Small intestine (tissue), 7 donors: ENCODE data around the gene RARG. TPM values are rescaled to one million over a fixed set of nuclear protein-coding genes. Genes with fewer than 3 reads are reported as not detected.
A peak's percentile ranks its signal among the peaks of the same experiment; 100 is the strongest.

Experiments used
- DNase-seq, 2 donors: peaks; one replicate each; pipeline versions ENCODE4 v3.0.0 to v3.0.0-alpha.2; 2013
- FAIRE-seq: peaks from 2 replicates; lab custom pipeline; 2012; peaks lifted over from hg19 to GRCh38; lab: Jason Lieb, UNC
- H3K27ac ChIP-seq, 3 donors: one replicate each; pipeline ENCODE4 v1.5.1; 2013; ENCODE audit warnings: low read length in 2 of 3, mild to moderate bottlenecking in 2 of 3, control low read depth in 1 of 3, inconsistent platforms in 1 of 3, low read depth in 1 of 3, moderate library complexity in 1 of 3
- H3K27me3 ChIP-seq, 3 donors: one replicate each; pipeline ENCODE4 v1.6.1; 2013; ENCODE audit warnings: low read length in 3 of 3, inconsistent platforms in 1 of 3; ENCODE audit not compliant: control insufficient read depth in 3 of 3, insufficient read depth in 3 of 3
- H3K36me3 ChIP-seq, 3 donors: one replicate each; pipeline ENCODE4 v1.6.1; 2013; ENCODE audit warnings: low read length in 3 of 3, inconsistent platforms in 1 of 3, low read depth in 1 of 3, mild to moderate bottlenecking in 1 of 3, moderate library complexity in 1 of 3; ENCODE audit not compliant: control insufficient read depth in 3 of 3, insufficient read depth in 2 of 3
- H3K4me1 ChIP-seq, 3 donors: one replicate each; pipeline ENCODE4 v1.6.1; 2013; ENCODE audit warnings: low read length in 2 of 3, inconsistent platforms in 1 of 3, low read depth in 1 of 3, mild to moderate bottlenecking in 1 of 3, moderate library complexity in 1 of 3; ENCODE audit not compliant: control insufficient read depth in 3 of 3, insufficient read depth in 2 of 3
- H3K4me3 ChIP-seq, 3 donors: one replicate each; pipeline ENCODE4 v1.5.1; 2013; ENCODE audit warnings: low read length in 3 of 3, control low read depth in 1 of 3, inconsistent platforms in 1 of 3, low read depth in 1 of 3, mild to moderate bottlenecking in 1 of 3, moderate library complexity in 1 of 3
- H3K9me3 ChIP-seq, 2 donors: one replicate each; pipeline ENCODE4 v1.6.1; 2013; ENCODE audit warnings: low read depth in 1 of 2, low read length in 1 of 2; ENCODE audit not compliant: control insufficient read depth in 2 of 2, insufficient read depth in 1 of 2
- WGBS, 3 donors: extraction: QIAGEN DNeasy Blood & Tissue Kit; methylation state at CpG; one replicate each; pipeline ENCODE4 v1.1.7; 2013; 5-methylcytosine and 5-hydroxymethylcytosine counted together
- polyA plus RNA-seq, 4 donors: library from polyadenylated mRNA; stranded (reverse) in 3 of 4; unstranded in 1 of 4; fragments of 200-250 nt in 3 of 4; fragments of 120-200 nt in 1 of 4; gene quantifications; one replicate each; pipeline versions ENCODE4 v1.2.1 to v1.2.3, GENCODE V29; 2013
- donor health status: healthy with polysubstance abuse.
- donor health status: control.
- donor health status: control.
- donor health status: Bipolar disorder and iron deficiency.
- donor health status: healthy.

RARG gene
- polyA plus RNA-seq, 4 donors: 0.54 to 8.0 (median 7.1) TPM; not detected in 1

- DNase-seq (peak; percentile 66 to 87), FAIRE-seq (no peak)
- Histone ChIP-seq H3K4me3 (no peak overlapping the region), H3K27me3 (no peaks in the 10 kb centered on the region), H3K4me1 (peaks cover 2 to 24% (median 10%) of the 10 kb centered on the region in 3 donors), H3K9me3 (no peaks in the 10 kb centered on the region), H3K36me3 (peaks cover 0 to 45% (median 4%) of the 10 kb centered on the region in 3 donors), H3K27ac (no peak overlapping the region)
- 7 to 13% (median 11%) methylated on average over 11 to 14 of the region's 14 CpGs for WGBS, 3 donors
Measured at GRCh38 chr12:53213348-53213747, 18.7 kb downstream of the RARG start.

GRCh38 chr12:53212931-53213330 lies 19.1 kb downstream of the RARG start:
- DNase-seq (no peak), FAIRE-seq (no peak)
- H3K4me3 ChIP-seq: no peak overlapping the region
- WGBS, 3 donors: 38 to 53% (median 47%) methylated on average over 12 of the region's 12 CpGs
- no peaks in the 10 kb centered on the region for H3K27me3 ChIP-seq
- H3K27ac ChIP-seq: no peak overlapping the region
- peaks cover 0 to 45% (median 4%) of the 10 kb centered on the region in 3 donors for H3K36me3 ChIP-seq
- no peaks in the 10 kb centered on the region for H3K9me3 ChIP-seq
- peaks cover 2 to 23% (median 10%) of the 10 kb centered on the region in 3 donors for H3K4me1 ChIP-seq

- Histone ChIP-seq H3K9me3 (no peaks in the 10 kb centered on the region), H3K36me3 (peaks cover 0 to 45% (median 4%) of the 10 kb centered on the region in 3 donors), H3K4me3 (no peak overlapping the region), H3K27ac (no peak overlapping the region), H3K27me3 (no peaks in the 10 kb centered on the region), H3K4me1 (peaks cover 2 to 11% (median 5%) of the 10 kb centered on the region in 3 donors)
- DNase-seq (no peak), FAIRE-seq (no peak)
- WGBS, 3 donors: 77 to 87% (median 79%) methylated on average over 13 of the region's 13 CpGs
Measured at GRCh38 chr12:53211476-53212381, 20.3 kb downstream of the RARG start.

- no peak overlapping the region for H3K27ac ChIP-seq
- peaks cover 0 to 45% (median 4%) of the 10 kb centered on the region in 3 donors for H3K36me3 ChIP-seq
- no peak for FAIRE-seq
Measured at GRCh38 chr12:53210843-53211242, 21.2 kb downstream of the RARG start.

GRCh38 chr12:53208877-53209463 lies 23.0 kb downstream of the RARG start:
- peaks cover 0 to 5% (median 2%) of the 10 kb centered on the region in 3 donors for H3K4me1 ChIP-seq
- peaks cover 0 to 30% (median 4%) of the 10 kb centered on the region in 3 donors for H3K36me3 ChIP-seq
- 38 to 48% (median 40%) methylated on average over 7 of the region's 7 CpGs for WGBS, 3 donors
- FAIRE-seq (no peak), DNase-seq (peak in 1 of 2 donors; percentile 32)
- H3K27ac ChIP-seq: peak overlapping the region in 2 of 3 donors; percentile 27 to 74
- no peak overlapping the region for H3K4me3 ChIP-seq
- H3K9me3 ChIP-seq: no peaks in the 10 kb centered on the region
- H3K27me3 ChIP-seq: no peaks in the 10 kb centered on the region

More at GRCh38 chr12:53210843-53211242, 21.2 kb downstream of the RARG start:
- WGBS, 3 donors: 37 to 60% (median 56%) methylated on average over 4 of the region's 4 CpGs
- no peak overlapping the region for H3K4me3 ChIP-seq
- no peaks in the 10 kb centered on the region for H3K27me3 ChIP-seq
- no peaks in the 10 kb centered on the region for H3K9me3 ChIP-seq
- DNase-seq: no peak
- peaks cover 2 to 5% (median 3%) of the 10 kb centered on the region in 3 donors for H3K4me1 ChIP-seq

- WGBS, 3 donors: 43 to 82% (median 60%) methylated on average over 2 of the region's 2 CpGs
- no peak for FAIRE-seq
- H3K36me3 ChIP-seq: peaks cover 0 to 25% (median 4%) of the 10 kb centered on the region in 3 donors
- H3K27ac ChIP-seq: peak overlapping the region in 2 of 3 donors; percentile 8 to 74
- H3K4me1 ChIP-seq: peaks cover 0 to 5% (median 2%) of the 10 kb centered on the region in 3 donors
- no peak for DNase-seq
- H3K27me3 ChIP-seq: no peaks in the 10 kb centered on the region
- H3K9me3 ChIP-seq: no peaks in the 10 kb centered on the region
- H3K4me3 ChIP-seq: no peak overlapping the region
Measured at GRCh38 chr12:53208435-53208834, 23.6 kb downstream of the RARG start.

- Histone ChIP-seq H3K36me3 (peaks cover 0 to 18% (median 4%) of the 10 kb centered on the region in 3 donors), H3K9me3 (no peaks in the 10 kb centered on the region), H3K4me1 (peaks cover 0 to 5% (median 2%) of the 10 kb centered on the region in 3 donors), H3K4me3 (peak within 1 kb of the TSS; percentile 9 to 39 (median 14)), H3K27ac (peak within 1 kb of the TSS in 2 of 3 donors; percentile 74 to 75), H3K27me3 (no peaks in the 10 kb centered on the region)
- DNase-seq (peak in 1 of 2 donors; percentile 58), FAIRE-seq (no peak)
- 12 to 27% (median 16%) methylated on average over 5 of the region's 5 CpGs for WGBS, 3 donors
Measured at GRCh38 chr12:53207042-53207441, 25.0 kb downstream of the RARG start, which contains the start of gene ITGB7. Gene ITGB7, minus strand, starts transcription at chr12:53207251. Its CDS starts 6,808 bp downstream, at chr12:53200443.
